GM12878 (cell line): ENCODE measurements around the gene SNF8. TPM values are rescaled to one million over a fixed set of nuclear protein-coding genes. Genes with fewer than 3 reads are reported as not detected.

Experiments
- ATAC-seq: fragments of 200-7000 bp; cut with Tn5 transposase; 3 replicates; pipeline ENCODE4 v1.9.1; 2020; ENCODE audit warnings: mild to moderate bottlenecking, moderate library complexity
- BruUV-seq: library from RNA; stranded (reverse); fragments of 400-500 nt; replicated peaks from 2 replicates; lab custom pipeline; 2021; lab: Mats Ljungman, UMichigan
- CTCF ChIA-PET: fragments of 300-600 bp; sonication (Branson Sonifier 250); formaldehyde crosslinking; extraction: SDS; loops from one replicate; lab custom pipeline; 2021; ENCODE audit warnings: inconsistent platforms; lab: Yijun Ruan, JAX
- POLR2A ChIA-PET: fragments of 350-600 bp; formaldehyde crosslinking; extraction: SDS; loops from one replicate; lab custom pipeline; 2021; ENCODE audit warnings: inconsistent platforms; lab: Charles Lee
- RAD21 ChIA-PET: fragments of 300-600 bp; sonication (Branson Sonifier 250); formaldehyde crosslinking; loops from one replicate; lab custom pipeline; 2023; ENCODE audit warnings: antibody characterized with exemption; ENCODE audit not compliant: unreplicated experiment; lab: Charles Lee
- SMC1A ChIA-PET: fragments of 300-600 bp; sonication (Branson Sonifier 250); formaldehyde crosslinking; loops from one replicate; lab custom pipeline; 2023; ENCODE audit not compliant: unreplicated experiment, uncharacterized antibody; lab: Charles Lee
- DNase-seq: peaks from one replicate; pipeline ENCODE4 v3.0.0-alpha.2; 2011; ENCODE audit warnings: low read depth, low spot score
- FAIRE-seq: peaks from 3 replicates; lab custom pipeline; 2011; peaks lifted over from hg19 to GRCh38; lab: Jason Lieb, UNC
- H2AFZ ChIP-seq: 2 replicates; pipeline ENCODE4 v1.6.0; 2011; ENCODE audit warnings: low read depth, low read length, control low read depth; ENCODE audit not compliant: control insufficient read depth
- H3K27ac ChIP-seq: 2 replicates; pipeline ENCODE4 v1.5.1; 2011; ENCODE audit warnings: control low read depth; ENCODE audit not compliant: control insufficient read depth, insufficient read depth
- H3K27me3 ChIP-seq, 2 experiments: replicated peaks in 1 of 2; 2 replicates each; pipeline versions ENCODE4 v1.6.0 to v1.6.1; 2011; ENCODE audit warnings: low read length in 1 of 2; ENCODE audit not compliant: control insufficient read depth in 2 of 2, insufficient read depth in 2 of 2
- H3K36me3 ChIP-seq, 2 experiments: 2 replicates each; pipeline ENCODE4 v1.5.1; 2011; ENCODE audit warnings: low read length in 1 of 2; ENCODE audit not compliant: control insufficient read depth in 2 of 2, insufficient read depth in 2 of 2
- H3K4me1 ChIP-seq: 2 replicates; pipeline ENCODE4 v1.6.1; 2011; ENCODE audit warnings: mild to moderate bottlenecking, low read length, moderate library complexity, mixed read lengths; ENCODE audit not compliant: control insufficient read depth, insufficient read depth
- H3K4me2 ChIP-seq: 2 replicates; pipeline ENCODE4 v1.6.0; 2011; ENCODE audit warnings: control low read depth; ENCODE audit not compliant: control insufficient read depth, insufficient read depth
- H3K4me3 ChIP-seq: fragments of 200-600 bp; sonication (generic); 2 replicates; pipeline ENCODE4 v1.5.1; 2016
- H3K79me2 ChIP-seq: 2 replicates; pipeline ENCODE4 v1.6.0; 2011; ENCODE audit warnings: low read length; ENCODE audit not compliant: control insufficient read depth, insufficient read depth
- H3K9ac ChIP-seq: 2 replicates; pipeline ENCODE4 v1.8.0; 2011; ENCODE audit warnings: low read length, control low read depth, mixed read lengths; ENCODE audit not compliant: control insufficient read depth, insufficient read depth
- H3K9me3 ChIP-seq: replicated peaks from 3 replicates; pipeline ENCODE4 v1.5.1; 2011; ENCODE audit warnings: mild to moderate bottlenecking, low read length; ENCODE audit not compliant: control insufficient read depth, insufficient read depth
- H4K20me1 ChIP-seq: 2 replicates; pipeline ENCODE4 v1.6.0; 2011; ENCODE audit not compliant: control insufficient read depth, insufficient read depth
- ATF2 ChIP-seq: IDR thresholded peaks from 2 replicates; pipeline ENCODE4 v1.6.1; 2012; ENCODE audit warnings: low read length, inconsistent platforms
- CBX5 ChIP-seq: sonication (generic); IDR thresholded peaks from 2 replicates; pipeline ENCODE4 v1.6.1; 2016; ENCODE audit warnings: low read depth, moderate library complexity, mild to moderate bottlenecking, inconsistent platforms
- HCFC1 ChIP-seq: fragments of 150-350 bp; IDR thresholded peaks from 2 replicates; pipeline ENCODE4 v1.6.1; 2014; ENCODE audit warnings: low read length
- MTA3 ChIP-seq: IDR thresholded peaks from 2 replicates; pipeline ENCODE4 v1.6.1; 2012; ENCODE audit warnings: low read length, inconsistent platforms, borderline replicate concordance
- MXI1 ChIP-seq: fragments of 150-350 bp; IDR thresholded peaks from 2 replicates; pipeline ENCODE4 v1.6.1; 2011; ENCODE audit warnings: low read depth, mild to moderate bottlenecking, inconsistent platforms, low read length, improper control_type of control experiment
- SREBF2 ChIP-seq: IDR thresholded peaks from 2 replicates; pipeline ENCODE4 v1.6.1; 2012; ENCODE audit warnings: mild to moderate bottlenecking, low read length
- WGBS: methylation state at CpG from one replicate; pipeline ENCODE4 v1.1.6; 2016; ENCODE audit warnings: low lambda C conversion rate; ENCODE audit not compliant: insufficient replicate concordance, insufficient coverage; ENCODE audit errors: missing lambda C conversion rate; 5-methylcytosine and 5-hydroxymethylcytosine counted together
- in situ Hi-C: fragments of 300-500 bp; cut with MboI; formaldehyde crosslinking; loops from 9 replicates; pipeline ENCODE4 v1.14.3; 2018; ENCODE audit warnings: mixed read lengths
- intact Hi-C: fragments of 100-400 bp; cut with micrococcal nuclease; formaldehyde crosslinking; loops from one replicate; pipeline ENCODE4 v1.14.2; 2022; ENCODE audit not compliant: unreplicated experiment
- polyA plus RNA-seq, 11 experiments: library from polyadenylated mRNA; depleted of rRNA in 4 of 11; unstranded in 6 of 11; stranded (reverse) in 5 of 11; fragments of >200 nt; fragmentation: Nextera tagmentation in 4 of 11; fragmentation: Illumina TruSeq in 1 of 11; extraction: Ambion mirVana in 4 of 11; extraction: Trizol in 1 of 11; gene quantifications; 1 replicate in 1 of 11; 2 replicates in 10 of 11; pipeline versions ENCODE4 v1.2.1 to v1.2.3, GENCODE V29; 2011 to 2016; ENCODE audit warnings: inconsistent platforms in 2 of 11, missing spikeins in 2 of 11, low read depth in 1 of 11
- total RNA-seq, 4 experiments: library from RNA; depleted of rRNA in 3 of 4; stranded (reverse); fragments of >200 nt in 3 of 4; fragmentation: Illumina TruSeq in 1 of 4; extraction: Trizol in 1 of 4; gene quantifications; 2 replicates each; pipeline versions ENCODE4 v1.2.1 to v1.2.3, GENCODE V29; 2013 to 2021
- TF ChIP-seq, protein P1 (sequence below): IDR thresholded peaks from 2 replicates; pipeline ENCODE4 v1.6.1; 2011; ENCODE audit warnings: borderline replicate concordance, low read depth, mild to moderate bottlenecking, moderate library complexity, mixed read lengths, low read length; ENCODE audit not compliant: insufficient read depth; ENCODE audit errors: extremely low read length

SNF8 gene
- total and polyA plus RNA-seq, 10 of the 15 experiments (the other 5 are each of a cell fraction or from before 2014, with no cell fraction given): 6.1 to 228 (median 95.6) TPM

DNA sequence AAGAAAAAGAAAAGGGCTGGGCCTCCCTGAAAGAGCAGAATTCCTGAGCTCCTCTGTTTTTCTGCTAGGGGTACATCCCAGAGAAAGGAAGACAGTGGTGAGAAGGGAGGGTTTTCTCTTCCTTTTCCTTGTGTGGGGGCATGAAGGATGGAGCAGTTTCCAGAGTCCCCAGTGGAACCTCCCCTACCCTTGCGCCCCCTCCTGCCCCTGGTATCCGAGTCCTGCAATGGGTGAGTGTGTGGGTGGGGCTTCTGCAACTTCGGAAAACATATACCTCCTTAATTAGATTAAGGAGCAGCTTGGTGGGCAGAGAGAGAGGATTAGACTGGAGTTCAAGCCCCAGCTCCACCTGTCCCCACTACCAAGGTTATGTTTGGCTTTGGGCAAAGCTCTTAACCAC lies 29.2 kb upstream of the SNF8 start:
- Histone ChIP-seq H3K9ac (no peak overlapping the region), H3K36me3 (no peaks in the 10 kb centered on the region), H4K20me1 (no peaks in the 10 kb centered on the region), H3K79me2 (no peaks in the 10 kb centered on the region), H3K4me1 (no peaks in the 10 kb centered on the region), H3K9me3 (no peaks in the 10 kb centered on the region; the same call in 2 of the 3 replicates), H3K4me3 (no peak overlapping the region), H3K27ac (no peak overlapping the region), H3K27me3 (peaks cover 0 to 2% of the 10 kb centered on the region in 2 experiments; a peak in 3 of 4 replicates), H3K4me2 (no peak overlapping the region), H2AFZ (no peak overlapping the region)
- POLR2A ChIA-PET: interaction anchor here (0.5 kb wide), 1 partner anchor 1048 kb away, joined by 4 read pairs; no protein-coding TSS in a partner anchor
- SMC1A ChIA-PET: no interaction called here
- in situ Hi-C loops (no loop called here), intact Hi-C loops (no loop called here)
- WGBS: 47% methylated on average over 3 of the region's 3 CpGs
- RAD21 ChIA-PET: no interaction called here
- DNase-seq (no peak), ATAC-seq (no peak)
- BruUV-seq: no TSS peak
- TF ChIP-seq, protein P1, sequence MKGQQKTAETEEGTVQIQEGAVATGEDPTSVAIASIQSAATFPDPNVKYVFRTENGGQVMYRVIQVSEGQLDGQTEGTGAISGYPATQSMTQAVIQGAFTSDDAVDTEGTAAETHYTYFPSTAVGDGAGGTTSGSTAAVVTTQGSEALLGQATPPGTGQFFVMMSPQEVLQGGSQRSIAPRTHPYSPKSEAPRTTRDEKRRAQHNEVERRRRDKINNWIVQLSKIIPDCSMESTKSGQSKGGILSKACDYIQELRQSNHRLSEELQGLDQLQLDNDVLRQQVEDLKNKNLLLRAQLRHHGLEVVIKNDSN: no peak
- TF ChIP-seq MTA3 (no peak), HCFC1 (no peak), MXI1 (no peak), SREBF2 (no peak), ATF2 (no peak), CBX5 (no peak)
- TF ChIP-seq, all 136 proteins: peak for 0
- no peak for FAIRE-seq
- CTCF ChIA-PET: interaction anchor here (0.7 to 0.9 kb wide), 2 partner anchors 59 to 62 kb away, joined by 3 read pairs; no protein-coding TSS in a partner anchor
